ENCODE measurements around the gene NRG3. TPM values are rescaled to one million over a fixed set of nuclear protein-coding genes. Genes with fewer than 3 reads are reported as not detected.
"Not testable (repeated sequence)": the region's sequence is repeated elsewhere in the genome, so short reads cannot be mapped to it uniquely, and the experiment has no call there.

The NRG3 gene
- total RNA-seq, 1 donor from 2014 or later: not detected

- no peak for ATAC-seq
Observed at GRCh38 chr10:82934429-82934828, 1059.4 kb downstream of the NRG3 start.

- ATAC-seq: no peak
Observed at GRCh38 chr10:82934947-82935346, 1060.0 kb downstream of the NRG3 start.

GRCh38 chr10:82938331-82938730, 1063.3 kb downstream of the NRG3 start:
- ATAC-seq: no peak

- no peak for ATAC-seq
Observed at GRCh38 chr10:82942286-82943099, 1067.5 kb downstream of the NRG3 start.

GRCh38 chr10:82943142-82943541, 1068.1 kb downstream of the NRG3 start:
- ATAC-seq: no peak

GRCh38 chr10:82949816-82950575, 1075.0 kb downstream of the NRG3 start:
- no peak for ATAC-seq

GRCh38 chr10:82953331-82953730, 1078.3 kb downstream of the NRG3 start:
- no peak for ATAC-seq

- no peak for ATAC-seq
Observed at GRCh38 chr10:82953909-82954308, 1078.9 kb downstream of the NRG3 start.

GRCh38 chr10:82960421-82961060, 1085.5 kb downstream of the NRG3 start:
- not testable (repeated sequence) for ATAC-seq

GRCh38 chr10:82961864-82962263, 1086.9 kb downstream of the NRG3 start:
- ATAC-seq: no peak

GRCh38 chr10:82966130-82966529, 1091.1 kb downstream of the NRG3 start:
- ATAC-seq: no peak

- no peak for ATAC-seq
Observed at GRCh38 chr10:82968533-82968932, 1093.5 kb downstream of the NRG3 start.

GRCh38 chr10:82969405-82969804, 1094.4 kb downstream of the NRG3 start:
- no peak for ATAC-seq

GRCh38 chr10:82980321-82980720, 1105.3 kb downstream of the NRG3 start:
- ATAC-seq: no peak

GRCh38 chr10:82981137-82981723, 1106.2 kb downstream of the NRG3 start:
- no peak for ATAC-seq

GRCh38 chr10:82982110-82982608, 1107.2 kb downstream of the NRG3 start:
- ATAC-seq: peak; percentile 46

- ATAC-seq: no peak
Observed at GRCh38 chr10:82986216-82986615, 1111.2 kb downstream of the NRG3 start.

GRCh38 chr10:83006479-83006878, 1131.5 kb downstream of the NRG3 start:
- not testable (repeated sequence) for ATAC-seq

GRCh38 chr10:83007510-83007909, 1132.5 kb downstream of the NRG3 start:
- ATAC-seq: no peak

- no peak for ATAC-seq
Observed at GRCh38 chr10:83012866-83013265, 1137.9 kb downstream of the NRG3 start.

- no peak for ATAC-seq
Observed at GRCh38 chr10:83017076-83017867, 1142.3 kb downstream of the NRG3 start.

- no peak for ATAC-seq
Observed at GRCh38 chr10:83023662-83024061, 1148.7 kb downstream of the NRG3 start.
